SU-DHL-6 (cell line): ENCODE results near the gene BRS3.

Experiments
- CTCF ChIP-seq: fragments of 200-600 bp; sonication (generic); IDR thresholded peaks from one replicate; pipeline ENCODE4 v1.5.1; 2017; ENCODE audit warnings: antibody characterized with exemption, mild to moderate bottlenecking, low read length, moderate library complexity; ENCODE audit not compliant: insufficient read depth, poor library complexity, severe bottlenecking
- EZH2phosphoT487 ChIP-seq: fragments of 200-600 bp; sonication (generic), shearing (Covaris generic); conservative IDR thresholded peaks from 2 replicates; pipeline ENCODE4 v1.6.1; 2018; ENCODE audit warnings: mild to moderate bottlenecking, antibody characterized with exemption, low read length, moderate library complexity, mixed read lengths

DNA sequence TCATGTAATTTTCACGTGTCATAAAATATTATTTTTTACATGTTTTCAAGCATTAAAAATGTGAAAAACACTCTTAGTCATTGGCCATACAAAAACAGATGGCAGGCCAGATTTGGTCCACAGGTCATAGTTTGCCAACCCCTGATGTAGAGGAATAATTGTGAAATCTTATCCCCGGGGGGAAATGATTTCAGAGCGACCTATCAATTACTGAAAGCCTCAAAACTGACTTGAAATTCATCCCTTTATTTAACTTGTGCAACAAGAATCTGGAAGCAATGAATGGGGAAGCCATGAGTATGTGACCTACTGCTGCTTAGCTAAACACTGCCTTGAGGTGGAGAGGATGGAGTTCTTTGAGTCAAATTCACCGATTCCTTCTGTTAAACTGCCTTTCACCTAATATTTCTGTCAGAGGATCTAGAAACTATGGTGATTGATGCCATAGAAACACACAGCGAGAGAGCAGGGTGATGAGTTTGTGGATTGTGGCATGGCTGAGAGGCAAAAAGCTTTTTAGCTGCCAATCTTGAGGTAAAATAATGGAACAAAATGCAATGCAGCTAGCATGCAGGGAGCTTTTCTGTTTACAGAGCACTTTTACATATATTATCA is 30.3 kb upstream of the BRS3 start:
- TF ChIP-seq CTCF (no peak), EZH2phosphoT487 (no peak)
